Fibroblast of upper back skin (primary cell): ENCODE data around the gene PKD2.
"Not testable (repeated sequence)": the region's sequence is repeated elsewhere in the genome, so short reads cannot be mapped to it uniquely, and the experiment has no call there.

Experiments used
- DNase-seq: peaks from one replicate; pipeline ENCODE4 v3.0.0-alpha.2; 2013

PKD2 gene

GRCh38 chr4:87989765-87990164 lies 17.7 kb upstream of the PKD2 start:
- no peak for DNase-seq

- DNase-seq: no peak
These were observed 12.0 kb upstream of the PKD2 start for GRCh38 chr4:87995435-87995834.

GRCh38 chr4:87999191-87999691 lies 8.2 kb upstream of the PKD2 start:
- DNase-seq: not testable (repeated sequence)

GRCh38 chr4:88001871-88002270 lies 5.6 kb upstream of the PKD2 start:
- no peak for DNase-seq

- DNase-seq: no peak
These were observed 4.6 kb upstream of the PKD2 start for GRCh38 chr4:88002786-88003185.

- DNase-seq: no peak
These were observed 4.2 kb upstream of the PKD2 start for GRCh38 chr4:88003261-88003660.

GRCh38 chr4:88005076-88005475 lies 2.4 kb upstream of the PKD2 start:
- peak; percentile 90 for DNase-seq

- DNase-seq: no peak
These were observed 1.5 kb upstream of the PKD2 start for GRCh38 chr4:88005946-88006345.

GRCh38 chr4:88006956-88007303 lies 505 bp upstream of the PKD2 start:
- no peak for DNase-seq

GRCh38 chr4:88008122-88008742 lies 797 bp downstream of the PKD2 start:
- peak; percentile 48 for DNase-seq

GRCh38 chr4:88008743-88009171 lies 1.3 kb downstream of the PKD2 start:
- DNase-seq: peak; percentile 37

GRCh38 chr4:88009871-88010270 lies 2.4 kb downstream of the PKD2 start:
- no peak for DNase-seq

- no peak for DNase-seq
These were observed 3.5 kb downstream of the PKD2 start for GRCh38 chr4:88010966-88011365.

- no peak for DNase-seq
These were observed 5.2 kb downstream of the PKD2 start for GRCh38 chr4:88012647-88013046.

- DNase-seq: no peak
These were observed 7.0 kb downstream of the PKD2 start for GRCh38 chr4:88014386-88014905.

GRCh38 chr4:88015659-88016295 lies 8.3 kb downstream of the PKD2 start:
- no peak for DNase-seq

- DNase-seq: peak; percentile 94
These were observed 10.3 kb downstream of the PKD2 start for GRCh38 chr4:88017516-88018297.

GRCh38 chr4:88018466-88018865 lies 11.0 kb downstream of the PKD2 start:
- peak; percentile 40 for DNase-seq

GRCh38 chr4:88021824-88022223 lies 14.4 kb downstream of the PKD2 start:
- no peak for DNase-seq

- DNase-seq: no peak
These were observed 14.9 kb downstream of the PKD2 start for GRCh38 chr4:88022289-88022688.

GRCh38 chr4:88025868-88026661 lies 18.6 kb downstream of the PKD2 start:
- not testable (repeated sequence) for DNase-seq
